ENCODE data around the gene SLC16A8. TPM values are rescaled to one million over a fixed set of nuclear protein-coding genes. Genes with fewer than 3 reads are reported as not detected.

Gene SLC16A8
- total RNA-seq, 2 donors from 2014 or later, result not detected

DNA sequence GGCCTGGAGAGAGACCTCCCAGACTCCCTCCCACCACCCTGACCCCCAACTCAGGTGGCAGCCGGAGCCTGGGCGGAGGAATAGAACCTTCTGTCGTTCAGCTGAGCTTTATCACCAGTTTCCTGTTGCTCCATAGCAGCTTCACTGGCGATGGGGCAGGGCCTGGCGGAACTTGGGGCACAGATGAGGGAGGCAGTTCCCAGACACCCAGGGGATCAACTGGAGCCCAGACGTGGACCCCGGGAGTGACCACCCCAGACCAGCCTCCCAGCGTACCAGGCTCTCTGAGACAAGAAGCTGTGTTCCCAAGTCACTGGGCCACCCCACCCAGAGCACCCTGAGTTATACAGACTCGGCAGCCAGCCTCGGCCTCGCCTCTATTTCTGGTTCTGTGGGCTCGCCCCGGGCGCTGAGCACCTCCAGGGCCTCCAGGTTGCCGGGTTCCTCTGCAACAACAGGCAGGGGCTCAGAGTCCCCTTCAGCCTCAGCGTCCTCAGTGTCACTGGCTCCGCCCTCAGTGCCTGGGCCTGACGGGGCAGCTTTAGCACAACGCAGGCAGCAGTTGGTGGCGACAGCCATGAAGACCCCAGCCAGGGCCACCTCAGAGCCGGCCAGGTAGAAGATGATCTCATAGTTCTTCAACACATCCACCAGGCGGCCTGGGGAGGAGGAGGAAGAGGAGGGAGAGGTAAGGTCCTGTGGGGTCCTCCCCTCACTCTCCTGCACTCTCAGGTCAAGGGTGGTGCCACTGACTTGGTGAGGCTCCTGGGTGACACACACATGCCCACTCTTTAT is 5.7 kb downstream of the SLC16A8 start:
- peaks cover 16% of the 10 kb centered on the region for H3K27me3 Mint-ChIP-seq
- no peak overlapping the region for H3K4me3 Mint-ChIP-seq
- DNase-seq, result no peak
- ATAC-seq, result no peak
- H3K27ac Mint-ChIP-seq, result no peak overlapping the region
- no peaks in the 10 kb centered on the region for H3K9me3 ChIP-seq (ENCODE audit: control insufficient read depth, low read length, poor library complexity, severe bottlenecking)
- H3K36me3 Mint-ChIP-seq (ENCODE audit: low read depth), result no peaks in the 10 kb centered on the region
- H3K4me1 Mint-ChIP-seq, result peaks cover 5% of the 10 kb centered on the region

DNA sequence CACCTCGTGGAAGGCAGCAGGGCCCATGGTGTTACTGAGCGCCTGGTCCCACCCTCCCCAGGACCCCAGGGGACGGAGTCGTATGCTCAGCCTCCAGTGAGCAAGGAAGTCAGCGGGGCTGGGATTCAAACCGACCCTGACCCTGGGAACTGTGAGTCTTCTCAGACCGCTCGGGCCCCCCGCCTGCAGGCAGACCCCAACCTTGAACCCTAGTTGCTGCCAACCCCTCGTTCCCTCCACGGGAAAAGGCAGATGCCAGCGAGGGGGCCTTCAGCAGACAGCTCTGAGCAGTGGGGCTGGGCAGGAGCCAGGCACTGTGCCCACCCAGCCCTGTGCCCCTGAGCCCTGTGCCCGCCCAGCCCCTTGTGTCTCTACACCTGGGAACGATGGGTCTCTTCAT is 6.4 kb downstream of the SLC16A8 start:
- DNase-seq (no peak), ATAC-seq (no peak)
- no peaks in the 10 kb centered on the region for H3K9me3 ChIP-seq (ENCODE audit: control insufficient read depth, low read length, poor library complexity, severe bottlenecking)
- H3K4me1 Mint-ChIP-seq, result peaks cover 4% of the 10 kb centered on the region
- H3K27me3 Mint-ChIP-seq, result peaks cover 12% of the 10 kb centered on the region
- no peak overlapping the region for H3K4me3 Mint-ChIP-seq
- H3K36me3 Mint-ChIP-seq (ENCODE audit: low read depth), result no peaks in the 10 kb centered on the region
- no peak overlapping the region for H3K27ac Mint-ChIP-seq

DNA sequence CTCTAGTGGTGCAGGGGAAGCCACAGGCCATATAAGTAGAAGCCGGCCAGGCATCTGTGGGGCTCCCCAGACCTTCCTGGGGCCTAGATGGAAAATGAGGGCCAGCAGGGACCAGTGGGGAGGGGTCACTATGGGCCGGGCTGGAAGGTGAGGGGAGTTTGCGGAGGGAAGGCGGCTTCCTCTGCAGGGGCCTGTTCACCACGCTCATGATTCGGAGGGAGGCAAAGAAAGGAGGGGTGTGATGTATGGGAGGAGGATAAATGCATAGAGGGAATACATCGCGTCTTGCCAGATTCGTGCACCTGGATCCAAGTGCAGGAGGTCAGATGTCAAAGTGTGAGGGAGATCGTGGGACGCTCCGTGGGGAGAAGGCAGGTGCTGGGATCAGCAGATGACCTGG is 6.9 kb downstream of the SLC16A8 start:
- ATAC-seq (no peak), DNase-seq (no peak)
- Mint-ChIP-seq H3K4me1 (peaks cover 2% of the 10 kb centered on the region), H3K27me3 (peaks cover 12% of the 10 kb centered on the region), H3K36me3 (ENCODE audit: low read depth) (no peaks in the 10 kb centered on the region), H3K27ac (no peak overlapping the region), H3K4me3 (no peak overlapping the region)
- H3K9me3 ChIP-seq (ENCODE audit: control insufficient read depth, low read length, poor library complexity, severe bottlenecking), result no peaks in the 10 kb centered on the region

DNA sequence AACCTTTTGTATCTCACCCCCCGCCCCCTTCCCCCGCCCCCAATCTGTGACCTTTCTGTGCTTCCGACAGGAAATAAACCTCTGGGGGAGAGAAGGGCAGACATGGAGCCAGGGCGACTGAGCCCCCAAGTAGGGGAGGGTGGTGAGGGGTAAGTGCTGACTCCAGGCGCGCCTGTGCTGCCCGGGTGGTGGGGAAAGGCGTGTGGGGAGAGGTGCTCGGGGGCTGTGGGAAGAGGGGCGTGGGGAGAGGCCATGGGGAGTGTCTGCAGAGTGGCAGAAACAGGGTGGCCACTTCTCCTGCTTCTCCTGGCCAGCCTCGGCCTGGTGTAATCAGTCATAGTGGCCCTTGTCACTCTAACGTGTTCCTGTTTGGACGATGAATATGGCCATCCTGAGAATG is 8.0 kb downstream of the SLC16A8 start:
- Mint-ChIP-seq H3K4me1 (no peaks in the 10 kb centered on the region), H3K36me3 (ENCODE audit: low read depth) (no peaks in the 10 kb centered on the region), H3K4me3 (no peak overlapping the region), H3K27me3 (peaks cover 12% of the 10 kb centered on the region), H3K27ac (no peak overlapping the region)
- H3K9me3 ChIP-seq (ENCODE audit: control insufficient read depth, low read length, poor library complexity, severe bottlenecking), result no peaks in the 10 kb centered on the region
- DNase-seq (no peak), ATAC-seq (no peak)

DNA sequence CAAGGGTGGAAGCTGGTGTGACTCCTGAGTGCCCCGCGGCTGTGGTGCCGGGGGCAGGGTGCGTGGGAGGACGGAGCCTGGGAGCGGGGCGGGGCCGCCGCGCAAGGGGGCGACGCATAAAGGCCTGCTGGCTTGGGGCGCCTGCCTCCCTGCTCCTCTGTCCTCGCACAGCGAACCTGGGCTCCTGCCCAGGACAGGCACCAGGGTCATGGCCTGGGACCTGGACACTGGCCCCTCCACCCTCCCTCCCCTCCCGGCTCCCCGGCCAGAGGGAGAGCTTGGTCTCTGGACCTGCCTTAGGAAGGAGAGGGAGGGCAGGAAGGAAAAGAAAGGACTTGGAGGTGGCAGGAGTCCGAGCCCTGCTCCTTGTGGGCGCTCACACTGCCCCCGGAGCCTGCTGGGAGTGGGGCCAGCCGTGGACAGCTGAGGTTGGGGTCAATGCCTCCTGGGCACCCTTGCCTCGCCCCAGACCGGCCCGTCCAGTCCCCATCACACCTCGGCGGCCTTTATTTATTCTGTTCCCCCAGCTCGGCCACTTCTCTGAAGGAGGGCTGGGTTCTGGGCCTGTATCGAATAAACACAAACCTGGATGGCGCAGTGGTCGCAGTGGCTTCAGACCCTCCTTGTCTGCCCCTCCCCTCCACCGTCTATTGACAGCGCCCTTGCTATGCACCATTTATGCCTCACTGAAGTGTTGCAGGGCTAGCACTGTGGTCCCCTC is 8.7 kb downstream of the SLC16A8 start:
- Mint-ChIP-seq H3K36me3 (ENCODE audit: low read depth) (no peaks in the 10 kb centered on the region), H3K4me1 (no peaks in the 10 kb centered on the region), H3K4me3 (no peak overlapping the region), H3K27ac (no peak overlapping the region), H3K27me3 (peaks cover 10% of the 10 kb centered on the region)
- ATAC-seq (no peak), DNase-seq (no peak)
- H3K9me3 ChIP-seq (ENCODE audit: control insufficient read depth, low read length, poor library complexity, severe bottlenecking), result no peaks in the 10 kb centered on the region

DNA sequence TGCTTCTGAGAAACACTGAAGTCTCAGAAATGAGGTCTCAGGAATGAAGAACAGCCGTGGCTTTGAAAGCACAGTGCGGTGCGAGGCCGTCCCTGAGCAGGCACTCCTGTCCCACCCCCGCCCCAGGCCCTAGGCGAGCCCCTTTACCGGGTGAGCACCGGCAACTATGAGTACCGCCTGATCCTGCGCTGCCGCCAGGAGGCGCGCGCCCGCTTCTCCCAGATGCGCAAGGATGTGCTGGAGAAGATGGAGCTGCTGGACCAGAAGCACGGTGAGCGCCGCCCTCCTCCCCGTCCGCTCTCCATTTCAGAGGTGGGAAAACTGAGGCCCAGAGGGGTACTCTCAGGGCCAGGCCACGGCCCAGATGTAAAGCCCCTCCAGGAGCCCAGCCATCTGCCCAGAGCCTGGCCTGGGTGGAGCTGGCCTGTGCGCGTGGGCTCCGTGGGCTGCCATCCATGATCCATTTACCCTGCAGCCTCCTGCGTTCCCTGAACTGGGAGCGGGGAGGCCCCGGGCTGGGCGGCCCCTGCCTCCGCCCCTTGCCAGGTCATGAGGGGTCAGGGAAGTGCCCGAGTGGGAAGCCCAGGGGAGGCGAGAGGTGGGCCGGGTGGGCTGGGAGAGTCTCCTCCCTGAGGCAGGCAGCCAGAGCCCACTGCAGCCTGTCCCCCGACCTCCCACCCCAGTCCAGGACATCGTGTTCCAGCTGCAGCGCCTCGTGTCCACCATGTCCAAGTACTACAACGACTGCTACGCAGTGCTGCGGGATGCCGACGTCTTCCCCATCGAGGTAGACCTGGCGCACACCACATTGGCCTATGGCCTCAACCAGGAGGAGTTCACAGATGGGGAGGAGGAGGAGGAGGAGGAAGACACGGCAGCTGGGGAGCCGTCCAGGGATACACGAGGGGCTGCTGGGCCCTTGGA is 9.5 kb downstream of the SLC16A8 start:
- DNase-seq (no peak), ATAC-seq (no peak)
- Mint-ChIP-seq H3K4me1 (no peaks in the 10 kb centered on the region), H3K27me3 (peaks cover 2% of the 10 kb centered on the region), H3K36me3 (ENCODE audit: low read depth) (no peaks in the 10 kb centered on the region), H3K4me3 (no peak overlapping the region), H3K27ac (no peak overlapping the region)
- H3K9me3 ChIP-seq (ENCODE audit: control insufficient read depth, low read length, poor library complexity, severe bottlenecking), result no peaks in the 10 kb centered on the region

DNA sequence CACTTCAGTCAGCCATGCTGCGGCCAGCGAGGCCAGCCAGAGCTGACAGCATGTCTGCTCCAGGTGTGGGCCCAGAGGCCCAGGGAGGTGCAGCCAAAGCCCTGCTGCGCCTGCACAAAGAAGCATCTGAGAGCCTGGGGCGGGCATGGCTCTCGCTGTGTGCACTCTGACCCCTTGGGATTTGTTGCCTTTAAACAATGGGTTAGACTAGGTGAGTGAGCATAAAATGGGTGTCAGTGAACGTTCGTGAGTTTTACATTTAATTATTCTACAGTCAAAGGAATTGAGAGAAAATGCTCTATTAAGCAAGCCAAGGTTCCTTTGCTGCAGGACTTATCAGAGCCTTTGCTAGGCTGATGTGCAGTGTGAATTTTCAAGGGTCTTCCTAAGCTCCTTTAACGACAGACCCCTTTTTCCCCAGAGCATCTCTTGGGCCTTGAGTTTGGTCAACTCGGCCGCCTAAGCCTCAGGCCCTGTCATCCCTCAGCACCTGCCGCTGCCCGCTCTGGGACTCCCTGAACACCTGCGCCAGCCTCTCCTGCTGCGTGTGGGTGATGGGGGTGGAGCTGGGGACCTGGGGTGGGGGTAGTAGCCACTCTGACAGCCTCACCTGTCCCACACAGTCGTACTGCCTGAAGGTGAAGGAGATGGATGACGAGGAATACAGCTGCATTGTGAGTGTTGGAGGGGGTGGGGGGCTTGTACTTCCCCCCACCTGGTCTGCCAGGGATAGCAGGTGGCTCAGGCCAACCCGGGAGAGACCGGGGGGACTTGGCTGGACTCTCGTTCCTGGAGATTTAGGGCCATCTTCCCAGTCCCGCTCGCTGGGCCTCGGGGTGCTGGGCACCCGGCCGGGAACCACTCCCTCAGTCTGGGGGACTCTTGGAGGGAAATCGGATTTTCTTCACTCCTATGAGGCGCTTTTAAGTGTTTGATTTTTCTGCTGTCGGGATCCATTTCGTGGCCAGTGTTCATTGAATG is 10.5 kb downstream of the SLC16A8 start:
- H3K4me1 Mint-ChIP-seq, result no peaks in the 10 kb centered on the region
- ATAC-seq (no peak), DNase-seq (no peak)
- H3K27me3 Mint-ChIP-seq, result no peaks in the 10 kb centered on the region
- no peaks in the 10 kb centered on the region for H3K9me3 ChIP-seq (ENCODE audit: control insufficient read depth, low read length, poor library complexity, severe bottlenecking)
- H3K36me3 Mint-ChIP-seq (ENCODE audit: low read depth), result no peaks in the 10 kb centered on the region
- no peak overlapping the region for H3K27ac Mint-ChIP-seq
- H3K4me3 Mint-ChIP-seq, result no peak overlapping the region

DNA sequence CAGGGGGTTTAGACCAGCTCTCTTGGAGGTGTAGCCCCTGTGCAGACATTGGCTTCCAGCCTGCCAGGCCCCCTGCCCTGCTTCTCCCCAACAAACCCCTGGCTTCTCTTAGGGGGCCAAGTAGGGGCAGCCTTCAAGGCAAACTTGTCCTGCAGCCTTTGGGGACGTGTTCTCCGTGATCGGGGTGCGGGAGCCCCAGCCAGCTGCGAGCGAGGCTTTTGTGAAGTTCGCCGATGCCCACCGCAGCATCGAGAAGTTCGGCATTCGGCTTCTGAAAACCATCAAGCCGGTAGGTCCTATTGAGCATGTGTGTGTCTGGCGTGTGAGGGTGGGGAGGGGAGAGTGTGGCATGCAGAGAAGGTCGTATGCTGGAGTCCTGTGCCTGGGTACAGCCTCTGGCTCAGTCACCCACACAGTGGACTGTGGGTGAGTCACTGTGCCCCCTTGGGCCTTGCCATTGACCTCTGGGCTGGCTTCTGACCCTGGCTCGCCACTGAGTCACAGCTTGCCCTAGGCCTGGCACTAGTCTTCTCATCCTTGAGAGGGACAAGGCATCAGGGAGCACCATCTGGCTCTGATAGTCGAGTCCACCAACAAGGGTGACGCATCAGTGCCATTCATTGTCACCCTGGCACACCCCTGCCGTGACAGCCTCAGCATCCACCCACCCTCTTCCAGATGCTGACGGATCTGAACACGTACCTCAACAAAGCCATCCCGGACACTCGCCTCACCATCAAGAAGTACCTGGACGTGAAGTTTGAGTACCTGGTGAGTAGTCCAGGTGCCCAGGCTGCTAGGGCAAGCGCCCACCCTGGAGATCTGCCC is 11.4 kb downstream of the SLC16A8 start:
- Mint-ChIP-seq H3K36me3 (ENCODE audit: low read depth) (peaks cover 3% of the 10 kb centered on the region), H3K27ac (no peak overlapping the region), H3K4me3 (no peak overlapping the region), H3K27me3 (no peaks in the 10 kb centered on the region), H3K4me1 (no peaks in the 10 kb centered on the region)
- no peak for DNase-seq
- no peaks in the 10 kb centered on the region for H3K9me3 ChIP-seq (ENCODE audit: control insufficient read depth, low read length, poor library complexity, severe bottlenecking)
- no peak for ATAC-seq

DNA sequence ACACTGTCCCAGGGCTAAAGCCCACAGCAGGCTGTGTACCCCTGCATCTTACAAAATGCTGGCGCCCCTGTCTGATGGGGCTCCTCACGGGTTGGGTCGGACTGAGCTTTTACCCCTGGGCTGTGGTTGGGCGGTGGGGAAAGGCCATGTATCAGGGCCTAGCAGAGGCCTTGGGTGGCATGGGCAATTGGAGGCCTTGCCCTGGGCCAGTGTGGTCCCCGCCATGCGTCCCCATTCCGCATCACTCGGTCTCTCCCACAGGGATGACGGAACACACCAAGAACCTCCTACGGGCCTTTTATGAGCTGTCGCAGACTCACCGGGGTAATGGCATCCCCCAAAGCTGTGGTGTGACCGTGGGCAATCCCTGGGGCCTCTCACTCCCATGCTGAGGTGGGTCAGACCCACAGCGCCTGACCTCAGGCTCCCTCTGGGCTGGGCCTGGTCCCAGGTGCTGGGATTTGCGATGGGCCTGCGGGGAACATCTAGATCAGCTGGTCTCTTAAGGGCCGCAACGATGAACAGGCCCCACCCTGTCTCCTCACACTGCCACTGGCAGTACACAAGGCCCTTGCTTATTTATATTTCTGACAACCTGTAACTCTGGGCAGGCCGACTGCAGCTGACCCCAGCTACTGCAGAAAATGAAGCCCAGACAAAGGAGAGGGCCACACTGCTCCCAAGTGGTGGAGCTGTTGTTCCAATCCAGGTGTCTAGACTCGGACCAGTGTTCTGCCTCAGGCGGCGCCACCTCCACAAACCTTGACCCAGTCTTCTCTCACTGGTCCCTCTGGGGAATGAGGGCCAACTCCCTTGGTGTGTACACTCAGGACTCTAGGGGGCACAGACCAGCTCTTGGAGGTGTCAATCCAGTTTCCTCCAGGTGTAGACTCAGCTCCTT is 12.3 kb downstream of the SLC16A8 start:
- Mint-ChIP-seq H3K27me3 (no peaks in the 10 kb centered on the region), H3K27ac (no peak overlapping the region), H3K36me3 (ENCODE audit: low read depth) (peaks cover 5% of the 10 kb centered on the region)

DNA sequence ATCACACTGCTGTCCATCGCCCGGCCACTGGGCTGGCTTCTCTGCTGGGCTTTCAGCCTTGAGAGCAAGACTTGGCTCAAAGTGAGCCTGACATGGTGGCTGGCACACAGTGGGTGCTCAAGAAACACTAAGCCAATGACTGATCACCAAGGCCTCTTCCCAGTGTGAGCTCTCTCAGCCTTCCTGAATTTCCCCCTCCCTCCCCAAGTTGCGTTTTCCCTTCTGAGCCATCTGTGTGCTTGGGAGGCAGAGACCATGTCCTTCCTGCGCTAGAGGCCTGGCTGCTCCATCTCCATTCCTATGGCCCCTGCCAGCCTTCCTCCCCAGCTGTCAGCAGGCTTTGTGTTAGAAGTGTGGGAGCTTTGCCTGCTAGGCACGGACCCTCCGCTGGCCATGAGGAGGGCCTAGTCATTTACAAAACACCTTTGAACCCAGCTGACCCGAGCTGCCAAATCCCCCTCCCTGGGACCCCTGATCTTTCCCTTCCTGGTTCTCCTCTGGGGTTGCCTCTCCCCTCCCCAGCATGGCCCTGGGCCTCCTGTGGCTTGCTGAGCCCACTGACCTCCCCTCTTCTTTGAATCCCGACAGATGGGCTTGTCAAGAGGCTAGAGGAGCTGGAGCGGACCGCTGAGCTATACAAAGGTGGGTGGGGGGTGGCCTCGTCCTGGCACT is 13.6 kb downstream of the SLC16A8 start:
- Mint-ChIP-seq H3K4me3 (no peak overlapping the region), H3K27ac (no peak overlapping the region), H3K27me3 (no peaks in the 10 kb centered on the region), H3K4me1 (no peaks in the 10 kb centered on the region), H3K36me3 (ENCODE audit: low read depth) (peaks cover 10% of the 10 kb centered on the region)
- ATAC-seq (no peak), DNase-seq (no peak)
- no peaks in the 10 kb centered on the region for H3K9me3 ChIP-seq (ENCODE audit: control insufficient read depth, low read length, poor library complexity, severe bottlenecking)

More for the DNA sequence above, 12.3 kb downstream of the SLC16A8 start:
- Mint-ChIP-seq H3K4me1 (no peaks in the 10 kb centered on the region), H3K4me3 (no peak overlapping the region)
- no peaks in the 10 kb centered on the region for H3K9me3 ChIP-seq (ENCODE audit: control insufficient read depth, low read length, poor library complexity, severe bottlenecking)
- DNase-seq (no peak), ATAC-seq (no peak)
